Non-pigmented ciliary epithelial cell (primary cell): ENCODE data around the gene RBM19.

Source experiments
- DNase-seq: peaks from one replicate; pipeline ENCODE4 v3.0.0-alpha.2; 2010; ENCODE audit warnings: low read depth

The RBM19 gene

GRCh38 chr12:113882690-113883089 lies 83.4 kb downstream of the RBM19 start:
- DNase-seq = no peak

- DNase-seq = no peak
These were observed 84.8 kb downstream of the RBM19 start for GRCh38 chr12:113880988-113881962.

- no peak for DNase-seq
These were observed 85.8 kb downstream of the RBM19 start for GRCh38 chr12:113880326-113880725.

- DNase-seq = no peak
These were observed 86.5 kb downstream of the RBM19 start for GRCh38 chr12:113879658-113880057.

GRCh38 chr12:113877607-113878006 lies 88.5 kb downstream of the RBM19 start:
- DNase-seq = no peak

DNA sequence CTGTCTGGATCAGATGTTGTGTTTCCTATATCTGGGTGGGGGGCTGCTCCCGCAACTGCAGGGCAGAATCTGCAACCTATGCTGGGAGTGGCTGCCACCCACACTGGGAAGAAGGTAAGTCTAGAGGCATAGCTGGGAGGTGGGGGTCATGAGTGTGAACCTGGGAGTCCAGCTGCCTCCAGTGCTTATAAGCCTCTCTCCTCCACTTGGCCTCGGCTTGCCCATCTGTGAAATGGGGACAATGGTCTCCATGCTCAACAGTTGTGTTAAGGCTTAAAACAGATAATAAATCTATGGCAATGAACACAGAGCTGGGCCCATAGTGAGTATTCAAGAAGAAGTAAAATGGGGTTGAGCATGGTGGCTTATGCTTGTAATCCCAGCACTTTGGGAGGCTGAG lies 90.0 kb downstream of the RBM19 start:
- no peak for DNase-seq

DNA sequence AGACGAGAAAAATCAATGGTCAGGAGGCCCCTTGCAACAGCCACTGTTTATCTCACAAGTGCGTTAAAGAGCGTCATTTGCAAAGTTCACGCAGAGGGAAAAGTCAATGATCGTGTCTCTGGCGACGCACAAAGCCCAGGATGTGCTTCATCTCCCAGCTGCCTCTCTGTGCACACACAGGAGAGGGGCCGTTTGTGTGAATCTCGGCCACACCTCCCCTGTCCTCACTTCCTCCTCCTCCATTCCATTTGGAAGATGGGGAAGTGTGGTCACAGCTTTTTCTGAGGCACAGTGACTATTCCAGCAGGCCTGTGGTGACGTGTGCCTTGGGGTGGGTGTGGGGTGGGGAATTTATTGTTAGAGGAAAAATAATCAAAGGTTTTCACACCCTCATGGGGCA lies 90.4 kb downstream of the RBM19 start:
- DNase-seq = no peak

GRCh38 chr12:113874999-113875561 lies 91.0 kb downstream of the RBM19 start:
- no peak for DNase-seq

DNA sequence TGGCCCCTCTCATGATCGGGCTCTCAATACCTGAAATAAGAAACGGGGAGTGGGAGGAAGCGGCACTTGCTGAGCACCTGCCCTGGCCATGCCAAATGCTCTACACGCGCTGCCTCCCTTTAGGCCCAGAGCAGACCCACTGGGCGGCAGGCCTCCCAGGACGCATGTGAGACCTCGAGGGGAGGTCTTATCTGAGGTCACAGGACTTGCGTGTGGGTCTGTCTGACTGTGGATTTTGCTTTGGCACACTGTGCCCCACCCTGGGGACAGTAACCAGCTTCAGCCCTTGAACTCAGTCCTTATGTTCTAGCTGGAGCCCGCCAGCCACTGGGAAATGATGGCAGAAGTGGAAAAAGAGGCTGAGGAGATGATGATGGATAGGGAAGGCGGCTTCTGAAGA lies 91.8 kb downstream of the RBM19 start:
- DNase-seq = no peak

DNA sequence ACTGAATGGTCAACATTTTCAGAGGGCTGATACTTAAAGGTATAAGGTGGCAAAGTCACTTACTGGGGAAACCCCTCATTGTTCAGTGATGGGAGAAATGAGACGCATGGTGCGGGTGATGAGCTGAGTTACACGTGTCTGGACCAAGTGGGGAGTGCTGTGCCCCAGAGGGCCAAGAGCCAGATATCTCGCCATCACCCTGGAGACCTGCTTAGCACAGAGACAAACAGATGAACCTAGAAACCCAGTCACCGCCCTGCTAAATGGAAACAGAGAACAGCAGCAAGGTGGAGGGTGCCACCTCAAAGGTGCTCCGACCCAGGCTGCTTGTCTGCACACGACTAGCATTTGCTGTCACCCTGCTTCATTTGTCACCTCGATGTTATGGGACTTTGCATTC lies 92.4 kb downstream of the RBM19 start:
- DNase-seq = no peak

- DNase-seq = no peak
These were observed 95.2 kb downstream of the RBM19 start for GRCh38 chr12:113870890-113871289.

GRCh38 chr12:113870035-113870434 lies 96.1 kb downstream of the RBM19 start:
- no peak for DNase-seq

GRCh38 chr12:113868365-113868764 lies 97.8 kb downstream of the RBM19 start:
- DNase-seq = no peak

DNA sequence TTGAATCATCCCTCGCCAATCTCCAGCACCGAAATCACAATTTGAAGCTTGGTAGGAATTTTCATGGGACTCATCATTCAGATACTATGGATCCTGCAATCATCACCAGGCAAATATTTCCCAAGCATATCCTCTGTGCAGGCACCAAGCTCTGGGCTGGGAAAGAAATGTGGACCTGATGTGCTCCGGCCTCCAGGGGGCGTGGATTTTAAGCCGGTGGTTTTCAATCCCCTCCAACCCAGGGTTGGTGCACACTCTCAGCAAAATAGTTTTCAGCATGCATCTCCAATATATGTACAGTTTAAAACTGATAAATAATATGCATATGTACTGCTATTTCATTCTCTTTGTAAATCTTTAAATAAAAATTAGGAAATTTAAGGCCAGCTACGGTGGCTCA lies 98.9 kb downstream of the RBM19 start:
- DNase-seq = no peak

DNA sequence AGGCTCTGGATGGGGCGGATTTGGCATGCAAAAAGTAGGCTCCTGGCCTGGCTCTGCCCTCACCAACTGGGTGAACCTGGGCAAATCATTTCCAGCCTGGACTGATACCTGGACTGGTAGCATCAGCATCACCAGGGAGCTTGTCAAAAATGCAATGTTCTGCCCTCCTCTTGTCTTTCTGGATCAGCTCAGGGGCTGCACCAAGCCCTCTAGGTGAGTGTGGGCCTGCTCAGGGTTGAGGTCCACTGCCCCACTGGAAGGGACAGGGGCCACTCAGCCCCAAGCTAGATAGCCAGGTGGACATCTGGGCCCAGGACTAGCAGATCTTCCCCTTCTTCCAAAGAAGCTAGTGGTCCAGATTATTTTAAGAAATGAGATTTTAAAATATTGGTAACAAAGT lies 99.6 kb downstream of the RBM19 start:
- DNase-seq = no peak

GRCh38 chr12:113863455-113863845 lies 102.7 kb downstream of the RBM19 start:
- no peak for DNase-seq

GRCh38 chr12:113862590-113863454 lies 103.3 kb downstream of the RBM19 start:
- DNase-seq = no peak

DNA sequence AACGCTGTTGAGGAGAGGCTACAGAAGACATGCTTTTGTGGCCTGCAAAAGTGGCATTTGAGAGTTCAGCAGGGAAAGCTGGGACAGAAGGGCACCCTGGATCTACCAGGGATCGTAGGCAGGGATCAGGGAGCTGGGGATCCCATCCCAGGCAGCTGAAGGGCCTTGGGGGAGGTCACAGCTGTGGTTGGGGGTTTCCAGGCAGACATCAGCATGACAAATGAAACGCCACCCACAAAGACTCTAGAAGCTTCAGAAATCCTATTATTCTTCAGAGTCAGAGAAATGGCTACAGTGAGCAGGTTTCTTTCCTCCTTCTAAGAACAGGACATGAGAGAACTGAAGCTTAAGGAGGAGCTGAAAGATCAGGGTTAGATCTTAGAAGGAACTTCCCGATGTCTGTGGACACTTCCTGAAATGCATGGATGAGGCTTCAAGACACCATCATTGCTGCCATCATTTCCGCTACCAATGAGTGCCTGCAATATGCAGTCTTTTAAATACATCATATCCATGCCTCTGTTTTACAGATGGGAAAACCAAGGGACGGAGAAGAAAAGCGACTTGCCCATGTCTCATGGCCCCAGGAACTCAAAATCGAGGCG lies 104.3 kb downstream of the RBM19 start:
- DNase-seq = no peak

GRCh38 chr12:113860950-113861349 lies 105.2 kb downstream of the RBM19 start:
- peak; percentile 91 for DNase-seq

DNA sequence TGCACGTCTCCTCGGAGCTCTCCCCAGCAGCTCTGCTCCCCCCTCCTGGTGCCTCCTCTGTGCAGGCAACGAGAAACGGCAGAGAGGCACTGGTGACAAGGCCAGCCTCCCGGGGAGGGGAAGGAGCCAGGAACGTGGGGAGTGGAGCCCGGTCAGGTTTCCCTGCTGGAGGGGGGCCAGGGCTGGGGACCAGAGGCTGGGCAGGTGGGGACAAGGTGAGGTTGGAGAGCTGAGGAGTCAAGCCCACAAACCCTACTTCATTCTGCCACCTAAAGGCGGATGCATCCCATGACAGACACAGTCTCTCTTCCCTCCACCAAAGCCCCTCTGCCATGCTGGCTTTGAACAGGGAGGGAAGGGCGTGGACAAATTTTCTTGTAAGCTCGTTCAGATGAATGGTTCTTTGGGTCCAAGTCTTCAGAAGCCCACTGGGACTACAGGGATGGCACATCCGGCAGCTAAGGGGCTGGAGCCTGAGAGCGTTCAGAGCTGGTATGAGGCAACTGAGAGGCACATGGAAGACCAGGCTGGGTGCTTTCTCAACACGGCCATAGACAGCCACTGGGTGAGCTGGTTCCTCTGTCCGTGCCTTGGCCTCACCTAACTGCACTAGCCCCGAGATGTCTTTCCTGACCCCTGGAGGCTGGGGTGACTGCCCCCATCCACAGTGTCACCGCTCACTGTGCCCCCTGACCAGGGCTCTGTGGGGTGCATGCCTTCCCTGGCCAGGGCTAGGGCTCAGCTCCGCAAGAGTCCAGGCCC lies 105.9 kb downstream of the RBM19 start:
- DNase-seq = no peak

DNA sequence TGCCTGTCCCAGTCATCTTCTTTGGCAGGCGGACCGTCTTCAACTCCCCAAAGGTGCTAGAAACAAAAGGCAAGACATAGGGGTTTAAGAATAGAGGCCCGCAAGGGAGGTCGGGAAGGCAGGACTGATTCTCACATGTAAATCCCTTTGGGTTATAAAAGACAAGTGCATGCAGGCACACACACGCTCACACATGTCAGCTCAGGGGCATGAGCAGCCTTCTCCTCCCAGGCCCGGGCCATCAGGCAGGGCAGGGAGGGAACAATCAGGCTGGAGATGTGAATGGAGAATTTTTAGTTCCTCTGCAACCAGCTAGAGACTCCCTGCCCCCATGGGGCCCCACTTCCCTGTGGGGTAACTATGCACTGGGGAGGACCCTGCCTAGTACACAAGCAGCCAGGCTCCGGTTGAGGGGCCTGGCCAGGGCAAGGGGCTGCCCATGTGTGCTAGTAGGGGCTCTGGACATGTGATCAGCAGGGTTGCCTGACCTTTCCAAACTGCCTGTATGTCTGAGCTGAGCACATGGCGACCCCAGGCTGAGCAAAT lies 107.2 kb downstream of the RBM19 start:
- no peak for DNase-seq
